ENCODE data around the gene CENPE. TPM values are rescaled to one million over a fixed set of nuclear protein-coding genes. Genes with fewer than 3 reads are reported as not detected.

CENPE gene
- total and polyA plus RNA-seq, 2 of the 8 experiments (the other 6 are each of a cell fraction or from before 2014, with no cell fraction given) = 2.1 to 49.0 TPM

GRCh38 chr4:103156106-103156505 lies 42.0 kb downstream of the CENPE start:
- H3K4me3 ChIP-seq (ENCODE audit: extremely low read depth in 1 of 4, insufficient read depth in 2 of 4, low read depth in 3 of 4, low read length in 4 of 4) = no peak overlapping the region
- no peak overlapping the region for H4K5ac ChIP-seq (ENCODE audit: insufficient read length, low read depth, low read length)
- H3K27me3 ChIP-seq (replicated peaks in 1 of 4; ENCODE audit: control insufficient read depth in 3 of 4, extremely low read depth in 1 of 4, insufficient read depth in 3 of 4, low read length in 3 of 4) = no peaks in the 10 kb centered on the region
- no peak overlapping the region for H2BK5ac ChIP-seq (ENCODE audit: low read depth, low read length)
- WGBS, 2 experiments (ENCODE audit: extremely low coverage in 1 of 2, insufficient coverage in 1 of 2, insufficient read length in 1 of 2, insufficient replicate concordance in 2 of 2, low coverage in 1 of 2, low lambda C conversion rate in 2 of 2, missing lambda C conversion rate in 1 of 2) = 93% methylated on average over 3 of the region's 3 CpGs; no CpG with 5 or more reads in 1 of the 2 experiments
- no peak overlapping the region for H2BK12ac ChIP-seq (ENCODE audit: low read depth, low read length)
- no peaks in the 10 kb centered on the region for H3K23me2 ChIP-seq (ENCODE audit: low read depth, low read length)
- no peaks in the 10 kb centered on the region for H3K79me1 ChIP-seq (ENCODE audit: low read depth, low read length)
- H2BK15ac ChIP-seq (ENCODE audit: low read length) = no peak overlapping the region
- CTCF ChIA-PET (ENCODE audit: partially characterized antibody) = no interaction called here
- no peak overlapping the region for H3K4ac ChIP-seq (replicated peaks; ENCODE audit: insufficient read length, low read depth, low read length)
- H3K56ac ChIP-seq (replicated peaks; ENCODE audit: insufficient read length, low read depth, low read length) = no peak overlapping the region
- H3K18ac ChIP-seq (ENCODE audit: extremely low read depth, low read length) = no peak overlapping the region
- peaks cover 0 to 44% (median 13%) of the 10 kb centered on the region in 4 experiments; a peak in 6 of 8 replicates for H3K36me3 ChIP-seq (ENCODE audit: control insufficient read depth in 2 of 4, insufficient read depth in 4 of 4, low read length in 3 of 4)
- H3K4me1 ChIP-seq (replicated peaks in 1 of 4; ENCODE audit: control insufficient read depth in 3 of 4, insufficient read depth in 4 of 4, low read length in 3 of 4) = no peaks in the 10 kb centered on the region
- H3K23ac ChIP-seq (ENCODE audit: insufficient read length) = no peak overlapping the region
- no peak overlapping the region for H3K4me2 ChIP-seq (ENCODE audit: insufficient read depth in 1 of 2, low read depth in 2 of 2, low read length in 2 of 2)
- no peaks in the 10 kb centered on the region for H4K20me1 ChIP-seq (replicated peaks in 1 of 2; ENCODE audit: control insufficient read depth in 1 of 2, insufficient read depth in 2 of 2, low read length in 2 of 2)
- FAIRE-seq (no peak), DNase-seq (ENCODE audit: low read depth in 1 of 2, low spot score in 2 of 2) (no peak)
- TF ChIP-seq CHD1 (IDR thresholded peaks at IDR 0.05; ENCODE audit: low read depth, low read length) (no peak), MAFK (IDR thresholded peaks at IDR 0.05; ENCODE audit: low read depth, low read length) (no peak), TEAD4 (IDR thresholded peaks at IDR 0.05; ENCODE audit: low read depth, low read length) (no peak), MAX (IDR thresholded peaks at IDR 0.05) (no peak), JUN (IDR thresholded peaks at IDR 0.05; ENCODE audit: low read depth, low read length) (no peak), E2F6 (IDR thresholded peaks at IDR 0.05) (no peak), KDM4A (IDR thresholded peaks at IDR 0.05; ENCODE audit: low read depth, low read length, severe bottlenecking) (no peak), TBP (IDR thresholded peaks at IDR 0.05; ENCODE audit: low read depth, low read length) (no peak), NRF1 (IDR thresholded peaks at IDR 0.05; ENCODE audit: low read depth, low read length) (no peak)
- H4K91ac ChIP-seq (replicated peaks; ENCODE audit: insufficient read length, low read length) = no peak overlapping the region
- no peaks in the 10 kb centered on the region for H3K9me3 ChIP-seq (ENCODE audit: insufficient read depth in 2 of 2, low read depth in 1 of 2, low read length in 1 of 2)
- H2BK20ac ChIP-seq (ENCODE audit: low read length) = no peak overlapping the region
- H2AFZ ChIP-seq (ENCODE audit: low read length) = no peak overlapping the region
- no peak overlapping the region for H3K14ac ChIP-seq (ENCODE audit: insufficient read length)
- H3K9ac ChIP-seq (replicated peaks in 1 of 4; ENCODE audit: extremely low read depth in 1 of 4, low read depth in 3 of 4, low read length in 3 of 4) = no peak overlapping the region
- POLR2A ChIA-PET (ENCODE audit: partially characterized antibody) = no interaction called here
- no peak overlapping the region for H3K27ac ChIP-seq (ENCODE audit: low read depth, low read length)
- H2AK5ac ChIP-seq (ENCODE audit: low read depth, low read length) = no peak overlapping the region
- no peaks in the 10 kb centered on the region for H3K79me2 ChIP-seq (ENCODE audit: control insufficient read depth in 1 of 2, insufficient read depth in 2 of 2, low read length in 2 of 2)
- no peak overlapping the region for H4K8ac ChIP-seq (ENCODE audit: extremely low read depth, insufficient read depth, low read length)
- no peak overlapping the region for H2BK120ac ChIP-seq (replicated peaks; ENCODE audit: low read depth, low read length)

Data from H1 (cell line).